ENCODE measurements around the gene WDPCP.

DNA sequence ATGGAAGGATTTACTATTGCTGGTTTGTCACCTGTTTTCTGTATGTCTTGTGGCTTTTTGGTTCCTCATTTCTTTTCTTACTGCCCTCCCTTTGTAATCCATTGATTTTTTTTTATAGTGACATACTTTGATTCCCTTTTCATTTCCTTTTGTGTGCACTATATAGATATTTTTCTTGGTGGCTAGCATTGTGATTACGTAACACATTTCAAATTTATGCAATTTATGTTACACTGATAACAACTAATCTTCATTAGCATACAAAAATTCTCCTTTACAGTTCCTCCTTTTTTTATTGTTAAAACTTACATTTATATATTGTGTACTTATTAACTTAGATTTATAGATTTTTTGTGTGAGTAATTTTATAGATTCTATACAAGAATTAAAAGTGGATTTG is 457.1 kb downstream of the WDPCP start:
- no peak for TF ChIP-seq EZH2 (IDR thresholded peaks at IDR 0.05)
- no peak for TF ChIP-seq POLR2AphosphoS5 (IDR thresholded peaks at IDR 0.05; ENCODE audit: borderline replicate concordance, low read depth, low read length)

Measured in SK-N-MC (cell line).